Measurements from ENCODE around the gene ST6GALNAC3. TPM values are rescaled to one million over a fixed set of nuclear protein-coding genes. Genes with fewer than 3 reads are reported as not detected.

Gene ST6GALNAC3
- total RNA-seq, 2 donors from 2014 or later: 6.3 to 7.6 TPM

- Mint-ChIP-seq H3K4me3 (no peak overlapping the region), H3K36me3 (ENCODE audit: low read depth) (no peaks in the 10 kb centered on the region), H3K9me3 (no peaks in the 10 kb centered on the region), H3K27ac (no peak overlapping the region), H3K4me1 (peaks cover 2% of the 10 kb centered on the region), H3K27me3 (ENCODE audit: insufficient read depth) (peaks cover 2% of the 10 kb centered on the region)
- Histone ChIP-seq H3K27me3 (ENCODE audit: control insufficient read depth, insufficient read depth, low read length, poor library complexity, severe bottlenecking) (no peaks in the 10 kb centered on the region), H3K4me1 (ENCODE audit: control insufficient read depth, insufficient read depth, low read length) (no peaks in the 10 kb centered on the region), H3K27ac (ENCODE audit: low read depth, low read length) (no peak overlapping the region), H3K4me3 (ENCODE audit: low read length) (no peak overlapping the region), H3K9ac (ENCODE audit: extremely low read depth, low read length, poor library complexity, severe bottlenecking) (no peak overlapping the region), H3K36me3 (ENCODE audit: control insufficient read depth, insufficient read depth, low read length) (no peaks in the 10 kb centered on the region), H3K9me3 (ENCODE audit: control insufficient read depth, low read length) (no peaks in the 10 kb centered on the region)
- no peak for TF ChIP-seq CTCF (conservative IDR thresholded peaks at IDR 0.05)
- WGBS, 2 experiments (ENCODE audit: insufficient coverage in 1 of 2, insufficient read length in 1 of 2): 79 to 88% methylated on average over 3 of the region's 3 CpGs
- DNase-seq: no peak
Observed at GRCh38 chr1:76274718-76275117, 200.2 kb downstream of the ST6GALNAC3 start.

- H3K4me3 Mint-ChIP-seq: no peak overlapping the region
- no peak overlapping the region for H3K27ac Mint-ChIP-seq
- no peaks in the 10 kb centered on the region for H3K4me1 ChIP-seq (ENCODE audit: control insufficient read depth, insufficient read depth, low read length)
- H3K4me1 Mint-ChIP-seq: no peaks in the 10 kb centered on the region
- H3K27me3 Mint-ChIP-seq (ENCODE audit: insufficient read depth): peaks cover 2% of the 10 kb centered on the region
- WGBS, 2 experiments (ENCODE audit: insufficient coverage in 1 of 2, insufficient read length in 1 of 2): 94 to 99% methylated on average over 7 of the region's 7 CpGs
- no peak overlapping the region for H3K9ac ChIP-seq (ENCODE audit: extremely low read depth, low read length, poor library complexity, severe bottlenecking)
- H3K27ac ChIP-seq (ENCODE audit: low read depth, low read length): no peak overlapping the region
- no peak for TF ChIP-seq CTCF (conservative IDR thresholded peaks at IDR 0.05)
- H3K27me3 ChIP-seq (ENCODE audit: control insufficient read depth, insufficient read depth, low read length, poor library complexity, severe bottlenecking): no peaks in the 10 kb centered on the region
- H3K9me3 Mint-ChIP-seq: no peaks in the 10 kb centered on the region
- no peaks in the 10 kb centered on the region for H3K36me3 ChIP-seq (ENCODE audit: control insufficient read depth, insufficient read depth, low read length)
- DNase-seq: no peak
- H3K9me3 ChIP-seq (ENCODE audit: control insufficient read depth, low read length): no peaks in the 10 kb centered on the region
- no peak overlapping the region for H3K4me3 ChIP-seq (ENCODE audit: low read length)
- H3K36me3 Mint-ChIP-seq (ENCODE audit: low read depth): no peaks in the 10 kb centered on the region
Observed at GRCh38 chr1:76278711-76279100, 204.2 kb downstream of the ST6GALNAC3 start.

GRCh38 chr1:76279101-76279748, 204.7 kb downstream of the ST6GALNAC3 start:
- H3K36me3 Mint-ChIP-seq (ENCODE audit: low read depth): no peaks in the 10 kb centered on the region
- DNase-seq: no peak

More at GRCh38 chr1:76279101-76279748, 204.7 kb downstream of the ST6GALNAC3 start:
- H3K9me3 ChIP-seq (ENCODE audit: control insufficient read depth, low read length): no peaks in the 10 kb centered on the region
- H3K4me1 ChIP-seq (ENCODE audit: control insufficient read depth, insufficient read depth, low read length): no peaks in the 10 kb centered on the region
- H3K4me3 Mint-ChIP-seq: no peak overlapping the region
- 90% methylated on average over 14 of the region's 14 CpGs; no CpG with 5 or more reads in 1 of the 2 experiments for WGBS, 2 experiments (ENCODE audit: insufficient coverage in 1 of 2, insufficient read length in 1 of 2)
- H3K36me3 ChIP-seq (ENCODE audit: control insufficient read depth, insufficient read depth, low read length): no peaks in the 10 kb centered on the region
- H3K27me3 ChIP-seq (ENCODE audit: control insufficient read depth, insufficient read depth, low read length, poor library complexity, severe bottlenecking): no peaks in the 10 kb centered on the region
- peak overlapping the region; percentile 15 for H3K27ac ChIP-seq (ENCODE audit: low read depth, low read length)
- TF ChIP-seq CTCF (conservative IDR thresholded peaks at IDR 0.05): no peak
- no peak overlapping the region for H3K9ac ChIP-seq (ENCODE audit: extremely low read depth, low read length, poor library complexity, severe bottlenecking)
- no peak overlapping the region for H3K27ac Mint-ChIP-seq
- H3K4me1 Mint-ChIP-seq: no peaks in the 10 kb centered on the region
- peaks cover 2% of the 10 kb centered on the region for H3K27me3 Mint-ChIP-seq (ENCODE audit: insufficient read depth)
- H3K4me3 ChIP-seq (ENCODE audit: low read length): no peak overlapping the region
- no peaks in the 10 kb centered on the region for H3K9me3 Mint-ChIP-seq
